Gastrocnemius medialis (tissue), 4 donors: Measurements from ENCODE around the gene ADAMTSL5. TPM values are rescaled to one million over a fixed set of nuclear protein-coding genes. Genes with fewer than 3 reads are reported as not detected.
"Not testable (repeated sequence)": the region's sequence is repeated elsewhere in the genome, so short reads cannot be mapped to it uniquely, and the experiment has no call there.

Experiments
- ATAC-seq, 2 donors: fragments of 150-250 bp; one replicate each; pipeline ENCODE4 v1.9.1; 2016
- DNase-seq, 2 donors: peaks; one replicate each; pipeline ENCODE4 v3.0.0-alpha.2; 2019
- H3K27ac ChIP-seq, 4 donors: fragments of 200-600 bp; sonication (generic); 1 replicate in 1 of 4; 2 replicates in 3 of 4; pipeline ENCODE4 v1.5.1; 2016 to 2018; ENCODE audit warnings: mild to moderate bottlenecking in 2 of 4, moderate library complexity in 1 of 4
- H3K27me3 ChIP-seq, 3 donors: fragments of 200-600 bp; sonication (generic) in 2 of 3; 1 replicate in 1 of 3; 2 replicates in 2 of 3; pipeline versions ENCODE4 v1.5.1 to v1.6.0; 2016 to 2019; ENCODE audit warnings: mild to moderate bottlenecking in 1 of 3, moderate library complexity in 1 of 3
- H3K36me3 ChIP-seq, 2 donors: fragments of 200-600 bp; sonication (generic) in 1 of 2; one replicate each; pipeline ENCODE4 v1.5.1; 2017 to 2018
- H3K4me1 ChIP-seq, 2 donors: fragments of 200-600 bp; sonication (generic) in 1 of 2; one replicate each; pipeline ENCODE4 v1.5.1; 2016 to 2017; ENCODE audit warnings: mild to moderate bottlenecking in 2 of 2
- H3K4me3 ChIP-seq, 4 donors: fragments of 200-600 bp; sonication (generic) in 3 of 4; 1 replicate in 1 of 4; 2 replicates in 3 of 4; pipeline ENCODE4 v1.5.1; 2016 to 2019; ENCODE audit warnings: mild to moderate bottlenecking in 2 of 4
- H3K9me3 ChIP-seq, 3 donors: fragments of 200-600 bp; sonication (generic) in 2 of 3; 1 replicate in 1 of 3; 2 replicates in 2 of 3; pipeline ENCODE4 v1.5.1; 2016 to 2019
- CTCF ChIP-seq, 5 experiments: fragments of 450-650 bp in 3 of 5; fragments of 200-600 bp in 2 of 5; sonication (generic) in 2 of 5; IDR thresholded peaks in 4 of 5; conservative IDR thresholded peaks in 1 of 5; 1 replicate in 4 of 5; 2 replicates in 1 of 5; pipeline ENCODE4 v1.5.1; 2016 to 2019; ENCODE audit warnings: antibody characterized with exemption in 5 of 5, mild to moderate bottlenecking in 3 of 5, moderate library complexity in 3 of 5
- POLR2A ChIP-seq, 2 donors: fragments of 450-650 bp; IDR thresholded peaks; one replicate each; pipeline ENCODE4 v1.6.1; 2017; ENCODE audit warnings: antibody characterized with exemption in 2 of 2, mild to moderate bottlenecking in 2 of 2, moderate library complexity in 2 of 2
- in situ Hi-C, 4 donors: fragments of 200-750 bp; cut with MboI; loops; one replicate each; pipeline versions ENCODE4 v1.15.0 to v1.8.0; 2017; ENCODE audit warnings: low sequenced_read_pairs in 4 of 4
- intact Hi-C: fragments of 100-400 bp; cut with DNase I; formaldehyde crosslinking; loops from one replicate; pipeline ENCODE4 v1.15.1; 2023; ENCODE audit warnings: low total_unique reads
- total RNA-seq, 4 donors: library from RNA; depleted of rRNA; stranded (reverse); fragments of >200 nt; gene quantifications; one replicate each; pipeline versions ENCODE4 v1.1.0 to v1.2.3, GENCODE V29; 2016

The ADAMTSL5 gene
- total RNA-seq, 4 donors from 2014 or later, result 0.41 to 6.5 (median 3.0) TPM

GRCh38 chr19:1481893-1482360 is 30.9 kb downstream of the ADAMTSL5 start:
- no peak overlapping the region for H3K4me3 ChIP-seq
- ATAC-seq (no peak), DNase-seq (no peak)
- no peaks in the 10 kb centered on the region for H3K9me3 ChIP-seq
- in situ Hi-C loops, result no loop called here
- H3K27me3 ChIP-seq, result no peaks in the 10 kb centered on the region
- intact Hi-C loops, result no loop called here
- no peak overlapping the region for H3K27ac ChIP-seq
- no peak for TF ChIP-seq POLR2A (IDR thresholded peaks at IDR 0.05)
- no peak for TF ChIP-seq CTCF (IDR thresholded peaks at IDR 0.05 in 4 of 5, conservative IDR thresholded peaks at IDR 0.05 in 1 of 5)
- H3K4me1 ChIP-seq, result peaks cover 9 to 16% of the 10 kb centered on the region in 2 donors
- no peaks in the 10 kb centered on the region for H3K36me3 ChIP-seq

- ATAC-seq (no peak), DNase-seq (no peak)
- Histone ChIP-seq H3K27me3 (no peaks in the 10 kb centered on the region), H3K4me3 (no peak overlapping the region), H3K4me1 (peaks cover 9 to 16% of the 10 kb centered on the region in 2 donors), H3K27ac (no peak overlapping the region), H3K36me3 (no peaks in the 10 kb centered on the region), H3K9me3 (no peaks in the 10 kb centered on the region)
- TF ChIP-seq CTCF (IDR thresholded peaks at IDR 0.05 in 4 of 5, conservative IDR thresholded peaks at IDR 0.05 in 1 of 5) (no peak), POLR2A (IDR thresholded peaks at IDR 0.05) (no peak)
- intact Hi-C loops (no loop called here), in situ Hi-C loops (no loop called here)
Observed at GRCh38 chr19:1481224-1481892, 31.5 kb downstream of the ADAMTSL5 start.

GRCh38 chr19:1478934-1479707 is 33.7 kb downstream of the ADAMTSL5 start, which contains the start of gene C19orf25:
C19orf25 (minus strand) TSS chr19:1479215; CDS start chr19:1478903, 312 bp downstream.
- intact Hi-C loops (loop anchor here (1.0 kb wide), 4 partner anchors 11 to 41 kb away; partner anchors contain the start of genes ADAMTSL5, PCSK4 and RPS15), in situ Hi-C loops (no loop called here)
- H3K4me1 ChIP-seq, result peaks cover 9 to 19% of the 10 kb centered on the region in 2 donors
- no peaks in the 10 kb centered on the region for H3K36me3 ChIP-seq
- TF ChIP-seq POLR2A (IDR thresholded peaks at IDR 0.05), result peak; percentile 39 to 66
- TF ChIP-seq CTCF (IDR thresholded peaks at IDR 0.05 in 4 of 5, conservative IDR thresholded peaks at IDR 0.05 in 1 of 5), result no peak
- ATAC-seq, result peak; percentile 98
- H3K4me3 ChIP-seq, result peak within 1 kb of the TSS; percentile 84 to 99 (median 92)
- H3K9me3 ChIP-seq, result no peaks in the 10 kb centered on the region
- H3K27ac ChIP-seq, result peak within 1 kb of the TSS; percentile 71 to 77 (median 72)
- DNase-seq, result peak; percentile 86 to 91
- H3K27me3 ChIP-seq, result no peaks in the 10 kb centered on the region

GRCh38 chr19:1477056-1477455 is 35.8 kb downstream of the ADAMTSL5 start:
- in situ Hi-C loops, ATAC-seq, DNase-seq: not testable (repeated sequence)

More at GRCh38 chr19:1477056-1477455, 35.8 kb downstream of the ADAMTSL5 start:
- H3K27me3 ChIP-seq, result peaks cover 17 to 20% (median 18%) of the 10 kb centered on the region in 3 donors
- intact Hi-C loops, H3K4me3 ChIP-seq, H3K27ac ChIP-seq, H3K9me3 ChIP-seq, H3K36me3 ChIP-seq: not testable (repeated sequence)
- H3K4me1 ChIP-seq, result peaks cover 9 to 28% of the 10 kb centered on the region in 2 donors
